22Rv1 (cell line): ENCODE data around the gene HBM.

Experiments used
- CTCF ChIP-seq: fragments of 450-650 bp; IDR thresholded peaks from 2 replicates; pipeline ENCODE4 v1.5.1; 2017; ENCODE audit warnings: mild to moderate bottlenecking
- ZFX ChIP-seq: fragments of 450-650 bp; IDR thresholded peaks from 2 replicates; pipeline ENCODE4 v1.6.1; 2017; ENCODE audit warnings: antibody characterized with exemption, borderline replicate concordance

- TF ChIP-seq CTCF (no peak), ZFX (no peak)
Measured at GRCh38 chr16:119295-119694, 46.5 kb upstream of the HBM start.
